AG20443 (cell line): ENCODE results near the gene DMXL2.
A peak's percentile ranks its signal among the peaks of the same experiment; 100 is the strongest.
"Not testable (repeated sequence)": the region's sequence is repeated elsewhere in the genome, so short reads cannot be mapped to it uniquely, and the experiment has no call there.

Experiments used
- DNase-seq: peaks from one replicate; pipeline ENCODE4 v3.0.0; 2012; ENCODE audit warnings: low spot score, mixed read lengths

The DMXL2 gene

DNA sequence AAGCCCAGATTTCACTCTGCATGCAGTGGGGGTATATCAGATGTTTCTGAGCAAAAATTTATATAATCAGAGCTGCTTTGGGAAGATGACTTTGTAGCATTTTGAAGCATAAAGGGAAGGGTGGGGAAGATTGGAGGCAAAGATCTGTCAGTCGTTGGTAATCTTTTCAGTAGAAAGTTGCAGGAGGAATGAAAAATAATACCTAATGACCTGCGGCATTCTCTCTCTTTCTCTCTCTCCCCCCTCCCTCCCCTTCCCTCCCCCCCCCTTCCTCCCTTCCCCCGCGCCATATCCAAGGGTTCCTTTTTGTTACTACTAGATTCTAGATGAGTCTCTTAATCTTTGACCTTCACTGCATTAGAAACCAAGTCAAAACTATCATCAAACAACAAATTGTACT, 1.5 kb upstream of the DMXL2 start:
- no peak for DNase-seq

DNA sequence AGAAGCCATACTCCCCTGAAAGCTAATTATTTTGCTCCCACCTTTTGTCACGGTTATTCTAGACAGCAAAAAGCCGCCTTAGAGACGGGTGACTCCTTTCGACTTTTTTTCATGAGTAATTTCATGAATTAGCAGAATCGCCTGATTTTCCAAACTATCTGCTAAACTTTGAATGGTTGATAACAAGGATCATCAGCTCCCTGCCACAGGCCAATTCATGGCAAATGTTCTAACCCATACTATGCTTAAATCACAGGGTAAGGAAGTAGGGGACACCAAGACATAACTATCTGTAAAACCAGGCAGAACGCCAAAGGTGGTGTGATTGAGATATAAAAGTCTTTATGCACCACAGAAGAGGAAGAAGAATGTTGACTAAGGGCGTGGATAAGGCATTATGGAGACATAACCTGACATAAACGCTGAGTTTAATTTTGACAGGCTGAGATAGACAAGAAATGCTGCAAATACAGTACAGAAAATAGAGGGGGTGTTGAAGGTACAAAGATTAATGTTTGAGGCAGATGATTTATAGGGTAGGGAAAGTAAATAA, 891 bp upstream of the DMXL2 start:
- DNase-seq = no peak

GRCh38 chr15:51621936-51622603, 501 bp downstream of the DMXL2 start:
- DNase-seq = peak; percentile 76

GRCh38 chr15:51621155-51621765, 1.3 kb downstream of the DMXL2 start:
- DNase-seq = no peak

DNA sequence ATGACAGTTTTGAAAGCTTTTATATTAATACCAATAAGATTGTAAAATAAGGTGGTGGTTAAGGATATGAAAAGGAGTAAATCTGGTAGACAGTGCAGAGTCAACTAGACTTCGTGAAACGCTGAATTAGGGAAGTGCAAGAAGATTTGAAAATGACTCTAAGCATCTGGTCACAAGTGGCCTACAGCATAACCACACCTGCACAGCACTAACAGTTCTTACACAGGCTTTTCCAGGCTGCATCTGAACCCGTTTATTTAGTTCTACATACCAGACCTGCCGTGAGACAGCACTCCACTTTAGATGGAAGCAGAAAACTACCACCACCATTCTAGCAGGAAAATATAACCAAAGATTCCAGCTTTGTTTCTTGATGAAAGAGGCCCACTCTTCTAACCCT, 1.9 kb downstream of the DMXL2 start:
- DNase-seq = no peak

DNA sequence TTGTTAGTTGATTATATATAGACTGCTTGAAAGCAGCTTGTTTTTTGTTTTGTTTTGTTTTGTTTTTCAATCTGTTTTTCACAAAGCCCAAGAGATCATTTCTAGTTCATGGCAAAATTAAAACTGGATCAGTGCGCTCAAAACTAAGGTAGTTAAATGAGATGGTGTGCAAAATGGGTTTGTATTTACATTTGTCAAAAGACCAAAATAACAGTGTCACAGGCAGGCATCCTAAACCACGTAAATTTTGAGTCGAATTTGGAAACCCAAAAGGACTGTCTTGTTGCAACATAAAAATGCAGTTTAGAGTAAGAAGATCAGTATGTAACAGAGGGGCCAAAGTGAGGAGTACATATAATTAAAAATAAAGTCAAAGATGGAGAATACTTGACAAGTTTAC, 2.4 kb downstream of the DMXL2 start:
- DNase-seq = no peak

- no peak for DNase-seq
Observed at GRCh38 chr15:51619331-51620035, 3.1 kb downstream of the DMXL2 start.

GRCh38 chr15:51617886-51618285, 4.7 kb downstream of the DMXL2 start:
- DNase-seq = no peak

GRCh38 chr15:51613951-51614350, 8.6 kb downstream of the DMXL2 start:
- no peak for DNase-seq

- not testable (repeated sequence) for DNase-seq
Observed at GRCh38 chr15:51612669-51613068, 9.9 kb downstream of the DMXL2 start.

GRCh38 chr15:51603462-51603948, 19.1 kb downstream of the DMXL2 start:
- not testable (repeated sequence) for DNase-seq

- no peak for DNase-seq
Observed at GRCh38 chr15:51603002-51603401, 19.6 kb downstream of the DMXL2 start.

DNA sequence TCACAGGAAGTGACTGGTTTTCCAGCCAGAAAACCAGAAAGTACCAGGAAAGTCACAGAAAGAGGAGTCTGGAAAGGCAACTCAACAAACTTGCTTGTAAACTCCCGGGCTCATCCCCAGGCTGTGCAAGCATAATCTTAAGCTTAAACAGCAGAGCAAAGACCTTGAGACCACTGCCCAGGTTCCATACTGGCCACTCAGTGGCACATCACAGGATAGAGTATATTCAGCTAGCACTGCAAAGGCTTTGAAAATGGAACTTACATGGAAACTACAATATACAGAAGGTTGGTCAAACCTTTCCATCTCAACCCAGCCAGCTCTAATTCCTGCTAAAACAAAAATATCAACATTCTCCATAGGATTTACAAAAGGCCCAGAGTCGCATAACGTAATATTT, 20.1 kb downstream of the DMXL2 start:
- DNase-seq = no peak

DNA sequence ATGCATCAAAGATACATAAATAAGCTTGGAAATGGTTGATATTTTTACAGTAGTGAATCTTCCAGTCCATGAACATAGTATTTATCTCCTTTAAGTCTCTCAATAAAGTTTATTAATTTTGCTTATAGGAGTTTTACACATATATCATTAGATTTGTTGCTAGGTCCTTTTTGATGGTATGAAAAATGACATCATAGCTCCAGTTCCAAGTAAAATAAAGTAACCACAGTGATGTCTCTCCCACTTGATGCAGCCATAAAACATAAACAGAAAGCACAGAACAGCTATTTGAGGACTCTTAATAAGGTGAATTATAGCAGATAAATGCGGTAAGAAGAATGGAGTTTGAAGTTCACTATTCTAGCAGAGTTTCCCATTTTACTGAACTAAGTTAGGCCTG, 20.8 kb downstream of the DMXL2 start:
- no peak for DNase-seq

GRCh38 chr15:51600114-51600513, 22.5 kb downstream of the DMXL2 start:
- DNase-seq = no peak

GRCh38 chr15:51589881-51590568, 32.5 kb downstream of the DMXL2 start:
- no peak for DNase-seq

GRCh38 chr15:51588966-51589365, 33.6 kb downstream of the DMXL2 start:
- no peak for DNase-seq

DNA sequence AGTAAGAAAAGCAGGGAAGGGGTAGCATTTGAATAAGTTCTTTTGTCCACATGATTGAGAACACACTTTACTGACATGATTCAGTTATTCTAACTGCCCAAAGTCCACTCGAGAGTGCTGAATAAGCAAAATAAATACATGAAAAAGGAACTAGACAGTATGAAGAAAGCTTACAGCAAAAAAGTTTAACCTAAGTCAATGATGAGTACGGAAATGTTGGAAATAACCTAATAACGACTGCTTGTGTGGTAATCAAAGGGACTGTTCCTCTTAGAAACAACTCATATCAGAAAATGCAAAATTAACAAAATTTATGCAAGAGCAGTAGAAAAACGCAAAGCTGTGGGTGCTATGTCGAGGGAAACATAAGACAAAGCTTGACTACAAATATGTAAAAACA, 36.6 kb downstream of the DMXL2 start:
- no peak for DNase-seq

GRCh38 chr15:51580982-51581381, 41.6 kb downstream of the DMXL2 start:
- DNase-seq = no peak

- no peak for DNase-seq
Observed at GRCh38 chr15:51580385-51580784, 42.2 kb downstream of the DMXL2 start.

DNA sequence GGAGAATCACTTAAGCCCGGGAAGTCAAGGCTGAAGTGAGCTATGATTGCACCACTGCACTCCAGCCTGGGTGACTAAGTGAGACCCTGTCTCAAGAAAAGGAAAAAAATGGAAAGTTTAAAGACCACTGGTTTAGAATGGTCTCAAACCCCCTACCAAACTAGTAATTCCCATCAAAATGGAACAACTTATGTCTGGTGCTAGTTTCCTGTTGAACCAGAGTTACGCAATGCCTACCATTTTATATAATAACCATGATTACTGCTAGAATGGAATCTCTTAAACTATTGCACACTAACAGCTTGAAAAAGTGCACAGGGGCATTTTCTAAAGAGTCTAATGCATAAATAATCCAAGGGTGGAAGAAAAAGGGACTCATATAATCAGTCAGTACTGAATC, 43.6 kb downstream of the DMXL2 start:
- DNase-seq = no peak

GRCh38 chr15:51577636-51578304, 44.8 kb downstream of the DMXL2 start:
- no peak for DNase-seq
